DLD1 (cell line): ENCODE data around the gene ORM1.
"Not testable (repeated sequence)": the region's sequence is repeated elsewhere in the genome, so short reads cannot be mapped to it uniquely, and the experiment has no call there.

Source experiments
- in situ Hi-C: cut with HindIII; loops from 2 replicates; pipeline ENCODE4 v1.10.0; 2017; ENCODE audit warnings: low sequenced_read_pairs

Gene ORM1

DNA sequence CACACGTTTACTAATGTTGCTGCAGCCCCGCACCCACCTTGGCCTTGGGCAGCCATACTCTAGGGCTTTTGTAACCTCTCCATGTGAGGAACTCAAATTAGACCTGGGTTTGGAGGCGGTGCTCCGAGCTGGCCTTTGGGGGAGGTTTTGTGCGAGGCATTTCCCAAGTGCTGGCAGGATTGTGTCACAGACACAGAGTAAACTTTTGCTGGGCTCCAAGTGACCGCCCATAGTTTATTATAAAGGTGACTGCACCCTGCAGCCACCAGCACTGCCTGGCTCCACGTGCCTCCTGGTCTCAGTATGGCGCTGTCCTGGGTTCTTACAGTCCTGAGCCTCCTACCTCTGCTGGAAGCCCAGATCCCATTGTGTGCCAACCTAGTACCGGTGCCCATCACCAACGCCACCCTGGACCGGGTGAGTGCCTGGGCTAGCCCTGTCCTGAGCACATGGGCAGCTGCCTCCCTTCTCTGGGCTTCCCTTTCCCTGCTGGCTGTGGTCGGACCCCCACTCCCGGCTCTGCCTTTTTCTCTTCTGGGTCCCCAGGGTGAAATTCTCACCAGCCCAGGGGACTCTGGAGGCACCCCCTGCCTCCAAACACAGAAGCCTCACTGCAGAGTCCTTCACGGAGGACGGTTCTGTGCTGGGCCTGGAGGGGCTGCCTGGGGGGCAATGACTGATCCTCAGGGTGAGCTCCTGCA is at the start of gene ORM1:
Gene ORM1 (plus strand): TSS at position 268 of the 701 bp plus-strand sequence. CDS start 36 bp downstream, at position 304.
- in situ Hi-C loops, result not testable (repeated sequence)

DNA sequence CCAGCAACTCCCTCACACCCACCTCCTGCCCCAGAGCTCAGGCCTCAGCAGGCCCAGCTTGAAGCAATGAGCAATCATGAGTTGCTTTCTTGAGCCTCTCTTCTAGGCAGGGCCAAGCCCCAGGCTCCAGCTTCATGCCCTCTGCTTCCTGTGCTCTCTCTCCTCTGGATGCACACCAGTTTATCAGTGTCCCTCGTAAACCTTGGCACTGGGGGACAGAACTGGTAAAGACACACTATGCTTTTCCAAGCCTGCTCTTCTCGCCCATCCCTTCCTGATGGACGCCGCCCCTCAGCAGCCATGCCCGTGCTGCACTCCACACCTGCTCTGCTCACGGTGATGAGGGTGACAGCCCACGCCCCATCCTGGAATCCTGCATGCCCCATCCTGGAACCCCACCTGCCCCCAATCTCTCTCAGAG is 49.4 kb upstream of the ORM1 start:
- in situ Hi-C loops, result loop anchor here (5.0 kb wide), 1 partner anchor 56 kb away; no protein-coding TSS in a partner anchor

DNA sequence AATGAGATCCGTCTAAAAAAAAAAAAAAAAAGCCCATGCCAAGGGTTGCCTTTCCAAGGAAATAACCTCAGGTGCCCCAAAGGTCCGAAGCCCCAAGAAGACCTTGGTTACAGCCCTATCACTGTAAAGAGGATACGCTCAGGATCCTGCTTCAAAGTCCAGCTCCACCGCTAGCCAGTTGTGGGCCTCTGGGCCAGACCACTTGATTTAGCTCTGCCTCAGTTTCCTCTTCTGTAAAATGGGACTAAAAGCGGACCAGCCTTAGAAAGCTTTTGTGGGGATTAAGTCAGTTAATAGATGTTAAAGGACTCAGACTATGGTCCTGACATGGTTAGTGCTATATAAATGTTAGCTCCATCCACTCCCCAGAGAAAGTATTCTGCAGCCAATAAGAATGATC is 48.7 kb upstream of the ORM1 start:
- in situ Hi-C loops, result loop anchor here (5.0 kb wide), 1 partner anchor 57 kb away; no protein-coding TSS in a partner anchor

DNA sequence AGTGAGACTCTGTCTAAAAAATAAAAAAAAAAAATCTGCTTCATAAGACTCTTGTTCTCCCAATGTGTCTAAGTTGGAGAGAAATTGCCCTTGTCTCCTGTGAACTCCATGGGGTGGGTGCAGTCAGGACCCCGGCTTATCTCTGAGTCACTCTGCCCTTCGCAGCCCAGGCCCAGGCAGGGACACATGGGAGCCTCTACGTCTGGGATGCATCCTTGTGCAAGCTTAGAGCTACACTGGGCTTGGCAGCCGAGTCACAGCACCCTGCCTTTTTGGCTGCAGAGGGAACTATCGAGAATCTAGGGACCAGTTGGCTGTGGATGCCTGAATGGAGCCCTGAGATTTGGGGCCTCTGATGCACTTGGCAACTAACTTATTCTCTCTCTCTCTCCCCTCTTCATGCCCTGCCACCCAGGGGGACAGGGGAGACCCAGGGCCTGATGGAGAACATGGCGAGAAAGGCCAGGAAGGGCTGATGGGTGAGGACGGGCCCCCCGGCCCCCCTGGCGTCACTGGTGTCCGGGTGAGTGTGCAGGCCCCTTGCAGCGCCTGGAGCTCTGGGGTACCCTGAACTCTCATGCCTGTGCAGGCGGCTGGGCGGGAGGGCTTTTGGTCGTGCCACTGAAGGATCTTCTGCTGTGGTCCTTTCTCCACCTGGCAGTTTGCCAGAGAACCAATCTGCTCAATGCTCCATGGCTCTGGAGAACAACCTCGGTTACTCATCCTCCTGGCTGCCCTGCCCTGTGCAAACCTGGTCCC is 47.5 kb upstream of the ORM1 start:
- in situ Hi-C loops, result loop anchor here (25.0 kb wide), 1 partner anchor 188 kb away; the partner anchor contains the start of genes AMBP and KIF12

DNA sequence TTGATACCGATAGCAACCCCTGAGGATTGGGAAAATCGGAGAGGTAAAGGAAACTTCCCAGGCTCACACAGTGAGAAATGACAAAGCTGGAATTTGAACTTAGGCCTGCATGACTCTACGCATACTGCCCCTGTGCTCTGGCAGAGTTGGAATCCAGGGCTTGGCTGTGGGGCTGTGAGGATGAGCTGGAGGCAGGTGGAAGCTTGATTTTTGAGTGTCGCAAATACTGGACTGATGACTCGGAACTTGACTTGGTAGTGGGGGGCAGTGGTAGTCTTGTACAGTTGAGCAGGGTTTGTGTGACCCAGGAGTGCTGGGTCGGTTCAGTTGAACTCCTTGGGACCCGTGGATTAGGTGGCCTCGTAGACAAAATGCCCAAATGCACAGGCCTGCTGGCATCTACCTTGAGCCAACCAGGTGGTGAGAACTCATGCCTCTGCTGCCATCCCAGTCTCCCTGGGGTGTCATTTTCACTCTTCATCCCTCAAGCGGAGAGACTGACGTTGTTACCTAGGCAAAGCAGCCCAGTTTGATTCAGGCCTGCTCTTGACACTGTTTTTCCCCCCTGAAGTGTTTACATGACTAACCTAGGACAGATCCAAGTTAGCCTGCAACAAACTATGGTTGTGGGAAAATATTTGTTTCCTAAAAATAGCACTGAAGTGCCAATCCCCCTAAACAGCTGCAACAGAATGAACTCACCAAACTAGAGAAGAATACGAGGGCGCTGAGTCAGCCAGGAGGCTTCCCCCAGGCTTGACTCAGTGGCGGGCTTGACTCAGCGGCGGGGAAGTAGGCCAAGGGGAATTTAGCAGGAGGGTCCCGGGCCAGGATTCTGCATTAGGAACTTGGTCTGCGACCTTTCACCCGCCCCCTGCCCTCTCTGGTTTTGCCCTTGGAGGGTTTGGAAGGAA is 45.7 kb upstream of the ORM1 start:
- in situ Hi-C loops, result loop anchor here (25.0 kb wide), 1 partner anchor 190 kb away; the partner anchor contains the start of genes AMBP and KIF12

DNA sequence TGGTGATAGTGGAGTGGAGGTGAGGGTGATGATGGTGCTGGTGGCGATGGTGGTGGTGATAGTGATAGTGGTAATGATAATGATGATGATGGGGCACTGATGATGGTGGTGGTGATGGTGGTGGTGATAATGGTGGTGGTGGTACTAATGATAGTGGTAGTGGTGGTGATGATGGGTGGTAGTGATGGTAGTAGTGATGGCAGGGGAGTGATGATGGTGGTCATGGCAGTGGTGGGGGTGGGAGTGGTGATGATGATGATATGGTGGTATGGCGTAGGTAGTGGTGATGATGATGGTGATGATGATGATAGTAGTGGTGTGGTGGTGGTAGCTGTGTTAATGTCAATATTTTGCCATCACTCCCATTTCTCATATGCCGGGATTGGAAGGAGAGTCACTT is 44.5 kb upstream of the ORM1 start:
- in situ Hi-C loops, result loop anchor here (25.0 kb wide), 1 partner anchor 191 kb away; the partner anchor contains the start of genes AMBP and KIF12

DNA sequence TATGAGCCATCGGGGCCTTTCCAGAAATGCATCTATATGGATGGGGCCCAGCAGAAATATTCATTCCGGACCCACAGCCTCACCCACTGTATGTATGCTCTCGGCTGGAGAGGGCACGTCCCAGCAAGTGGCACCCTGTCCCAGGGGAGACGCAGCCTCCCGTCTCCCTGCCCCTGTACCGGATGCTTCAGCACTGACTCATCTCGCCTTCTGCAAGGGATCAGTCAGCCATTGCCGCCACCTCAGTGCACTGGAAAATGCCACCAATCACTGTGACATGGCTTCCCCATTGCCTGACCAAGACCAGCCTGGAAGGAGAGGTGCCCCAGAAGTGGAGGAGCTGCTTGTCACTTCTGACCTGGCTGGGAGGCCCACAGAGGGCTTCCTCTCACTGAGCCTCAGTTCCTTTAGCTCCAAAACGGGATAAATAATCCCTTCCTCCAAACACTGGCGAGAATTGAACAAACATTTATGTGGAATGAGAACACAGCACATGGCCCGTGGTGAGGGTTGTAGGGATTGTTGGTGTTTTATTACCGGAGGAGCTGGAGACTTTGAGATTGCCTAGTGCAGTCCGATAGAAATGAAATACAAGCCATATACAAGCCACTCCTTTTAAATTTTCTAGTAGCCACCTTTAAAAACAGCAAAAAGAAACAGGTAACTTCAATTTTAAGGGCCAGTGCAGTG is 43.9 kb upstream of the ORM1 start:
- in situ Hi-C loops, result loop anchor here (25.0 kb wide), 1 partner anchor 192 kb away; the partner anchor contains the start of genes AMBP and KIF12

DNA sequence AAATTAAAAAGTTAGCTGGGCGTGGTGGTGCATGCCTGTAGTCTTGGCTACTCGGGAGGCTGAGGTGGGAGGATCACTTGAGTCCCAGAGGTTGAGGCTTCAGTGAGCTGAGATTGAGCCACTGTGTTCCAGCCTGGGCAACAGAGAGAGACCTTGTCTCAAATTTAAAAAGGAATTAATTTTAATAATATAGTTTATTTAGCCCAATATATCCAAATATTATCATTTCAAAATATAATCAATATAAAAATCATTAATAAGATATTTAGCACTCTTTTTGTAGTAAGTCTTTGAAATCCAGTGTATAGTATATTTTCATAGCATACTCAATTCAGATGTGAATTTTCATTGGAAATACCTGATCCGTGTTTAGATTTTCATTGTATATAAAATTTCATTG is 43.2 kb upstream of the ORM1 start:
- in situ Hi-C loops, result loop anchor here (25.0 kb wide), 1 partner anchor 192 kb away; the partner anchor contains the start of genes AMBP and KIF12

DNA sequence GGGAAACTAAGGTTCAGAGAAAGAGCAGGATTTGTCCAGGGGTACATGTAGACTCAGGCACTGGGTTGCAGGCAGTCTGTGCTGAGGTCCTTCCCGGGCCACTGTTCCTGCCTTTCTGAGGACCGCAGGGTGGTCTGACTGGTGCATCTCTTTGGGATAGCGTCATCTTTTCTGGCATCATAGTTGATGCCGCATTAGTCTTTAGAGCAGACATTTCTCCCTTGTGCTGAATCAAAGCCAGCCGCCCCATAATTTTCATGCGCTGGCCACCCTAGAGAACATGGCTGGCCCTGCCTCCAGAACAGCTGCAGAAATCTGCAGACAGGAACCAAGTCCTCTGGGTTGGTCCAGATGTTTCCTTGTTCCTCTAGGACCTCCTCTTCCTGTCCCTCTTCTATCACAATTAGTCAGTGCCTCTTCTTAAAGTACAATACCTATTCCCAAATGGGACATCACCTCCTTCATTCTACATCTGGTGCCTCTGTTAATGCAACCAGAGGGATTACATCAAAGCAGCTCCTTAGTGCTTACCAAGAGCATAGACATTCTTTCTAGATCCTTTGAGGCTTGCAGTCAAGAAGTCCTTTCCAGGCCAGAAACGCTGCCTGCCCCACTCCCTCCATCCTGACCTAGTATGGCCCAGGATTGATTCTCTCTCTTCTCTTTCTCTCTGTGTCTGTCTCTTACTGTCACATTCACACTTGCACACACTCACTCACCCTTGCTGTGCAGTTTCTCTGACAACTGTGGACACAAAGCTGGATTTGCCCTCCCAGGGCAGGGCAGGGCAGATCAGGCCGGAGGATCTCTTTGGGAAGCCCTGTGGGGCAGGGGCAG is 42.0 kb upstream of the ORM1 start:
- in situ Hi-C loops, result loop anchor here (25.0 kb wide), 1 partner anchor 194 kb away; the partner anchor contains the start of genes AMBP and KIF12

DNA sequence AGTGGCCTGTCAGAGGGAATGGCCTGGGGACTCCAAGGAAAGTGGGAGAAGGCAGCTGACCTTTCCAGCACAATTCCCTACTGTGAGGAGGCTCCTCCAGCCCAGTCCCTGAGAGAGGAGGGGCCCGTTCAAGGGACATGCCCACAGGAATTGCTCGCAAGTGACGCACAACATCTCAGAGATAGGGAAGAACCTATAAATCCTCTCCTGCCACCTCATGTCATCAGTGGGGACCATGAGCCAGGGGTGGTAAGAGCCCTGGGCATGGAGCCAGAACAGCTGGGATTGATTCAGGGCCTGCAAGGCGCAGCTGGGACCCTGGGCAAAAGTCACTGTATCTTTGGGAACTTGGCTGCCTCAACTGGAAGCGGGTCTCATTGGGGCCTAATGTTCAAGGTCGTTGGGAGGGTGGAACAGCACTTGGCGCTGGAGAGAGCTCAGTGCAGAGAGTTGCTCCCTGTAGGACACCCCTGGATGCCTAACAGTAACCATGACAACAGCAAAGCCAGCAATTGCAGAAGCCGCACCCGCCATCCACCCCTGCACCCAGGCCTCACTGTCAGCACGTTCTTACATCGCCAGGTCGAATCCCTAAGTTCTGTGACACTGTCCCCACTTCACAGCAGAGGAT is 41.3 kb upstream of the ORM1 start:
- in situ Hi-C loops, result loop anchor here (25.0 kb wide), 1 partner anchor 194 kb away; the partner anchor contains the start of genes AMBP and KIF12

DNA sequence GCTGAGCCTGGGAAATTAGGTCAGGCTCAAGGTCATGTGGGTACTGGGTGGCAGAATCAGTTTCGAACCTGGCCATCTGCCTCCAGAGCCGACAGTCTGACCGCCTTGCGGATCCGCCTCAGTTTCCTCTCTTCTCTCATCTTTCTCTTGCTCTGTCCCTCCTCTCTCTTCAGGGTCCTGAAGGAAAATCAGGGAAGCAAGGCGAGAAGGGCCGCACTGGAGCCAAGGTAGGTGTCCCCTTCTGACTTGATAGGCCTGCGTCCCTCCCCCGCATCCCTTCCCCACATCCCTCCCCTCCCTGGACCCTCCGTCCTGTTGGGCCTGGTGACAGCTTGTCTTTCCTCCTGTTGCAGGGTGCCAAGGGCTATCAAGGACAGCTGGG is 40.8 kb upstream of the ORM1 start:
- in situ Hi-C loops, result loop anchor here (25.0 kb wide), 1 partner anchor 195 kb away; the partner anchor contains the start of genes AMBP and KIF12

DNA sequence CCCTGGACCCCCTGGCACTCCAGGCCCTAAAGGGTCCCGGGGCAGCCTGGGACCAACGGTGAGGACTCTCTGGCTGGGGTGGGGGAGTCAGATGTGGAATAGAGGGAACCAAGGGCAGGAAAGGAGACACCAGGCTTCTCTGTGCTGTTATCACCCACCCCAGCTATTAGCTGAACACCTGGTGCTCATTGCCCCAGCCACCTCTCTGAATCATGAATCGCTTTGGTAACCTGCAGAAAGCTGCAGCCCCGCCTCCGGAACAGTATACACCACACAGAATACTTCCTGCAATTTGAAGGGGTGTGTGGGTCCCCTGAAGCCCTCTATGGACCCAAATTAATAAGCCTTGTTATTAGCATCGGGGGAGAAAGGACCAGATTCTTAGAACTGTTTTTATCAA is 40.4 kb upstream of the ORM1 start:
- in situ Hi-C loops, result loop anchor here (25.0 kb wide), 1 partner anchor 195 kb away; the partner anchor contains the start of genes AMBP and KIF12

DNA sequence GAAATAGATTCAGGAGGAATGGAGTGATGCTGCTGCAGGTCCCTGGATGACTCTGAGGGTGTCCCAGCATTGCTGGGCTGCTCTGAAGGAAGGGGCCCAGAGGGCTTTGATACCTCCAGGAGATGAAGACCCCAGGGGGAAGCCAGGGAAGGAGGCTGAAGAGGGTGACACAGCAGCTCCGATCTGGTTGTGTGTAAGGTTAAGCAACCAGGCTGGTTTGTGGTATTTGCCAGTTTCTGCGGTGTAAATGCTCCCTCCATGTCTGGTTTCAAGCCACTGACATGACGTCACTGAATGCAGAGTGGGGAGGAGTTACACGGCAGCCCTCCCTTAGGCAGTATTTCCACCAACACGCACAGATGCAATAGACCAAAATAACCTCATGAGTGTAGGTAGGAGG is 40.0 kb upstream of the ORM1 start:
- in situ Hi-C loops, result loop anchor here (25.0 kb wide), 1 partner anchor 196 kb away; the partner anchor contains the start of genes AMBP and KIF12

DNA sequence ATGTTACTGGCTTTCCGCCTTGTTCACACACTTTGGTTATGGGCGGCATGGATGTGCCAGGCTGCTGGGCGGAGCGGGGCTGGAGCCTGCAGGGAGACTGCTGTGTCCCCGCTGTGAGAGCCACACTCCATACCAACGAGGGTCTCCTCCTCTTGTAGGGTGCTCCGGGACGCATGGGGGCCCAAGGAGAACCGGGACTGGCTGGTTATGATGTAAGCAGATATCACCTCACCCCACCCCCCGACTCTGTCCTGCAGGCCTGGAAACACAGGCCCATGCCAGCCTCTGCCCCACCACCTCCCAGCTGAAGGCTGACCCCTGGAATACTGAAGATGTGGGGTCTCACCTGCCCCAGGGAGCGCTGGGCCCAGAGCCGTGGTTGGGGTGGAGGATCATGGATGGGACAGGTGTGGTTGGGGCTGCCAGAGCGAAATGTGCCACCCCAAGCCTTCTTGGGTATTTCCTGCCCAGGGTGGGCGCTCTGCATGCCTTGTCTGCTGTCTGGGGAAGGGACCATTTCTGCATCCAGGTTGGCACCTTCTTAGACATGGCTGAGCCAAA is 39.3 kb upstream of the ORM1 start:
- in situ Hi-C loops, result loop anchor here (25.0 kb wide), 1 partner anchor 196 kb away; the partner anchor contains the start of genes AMBP and KIF12

DNA sequence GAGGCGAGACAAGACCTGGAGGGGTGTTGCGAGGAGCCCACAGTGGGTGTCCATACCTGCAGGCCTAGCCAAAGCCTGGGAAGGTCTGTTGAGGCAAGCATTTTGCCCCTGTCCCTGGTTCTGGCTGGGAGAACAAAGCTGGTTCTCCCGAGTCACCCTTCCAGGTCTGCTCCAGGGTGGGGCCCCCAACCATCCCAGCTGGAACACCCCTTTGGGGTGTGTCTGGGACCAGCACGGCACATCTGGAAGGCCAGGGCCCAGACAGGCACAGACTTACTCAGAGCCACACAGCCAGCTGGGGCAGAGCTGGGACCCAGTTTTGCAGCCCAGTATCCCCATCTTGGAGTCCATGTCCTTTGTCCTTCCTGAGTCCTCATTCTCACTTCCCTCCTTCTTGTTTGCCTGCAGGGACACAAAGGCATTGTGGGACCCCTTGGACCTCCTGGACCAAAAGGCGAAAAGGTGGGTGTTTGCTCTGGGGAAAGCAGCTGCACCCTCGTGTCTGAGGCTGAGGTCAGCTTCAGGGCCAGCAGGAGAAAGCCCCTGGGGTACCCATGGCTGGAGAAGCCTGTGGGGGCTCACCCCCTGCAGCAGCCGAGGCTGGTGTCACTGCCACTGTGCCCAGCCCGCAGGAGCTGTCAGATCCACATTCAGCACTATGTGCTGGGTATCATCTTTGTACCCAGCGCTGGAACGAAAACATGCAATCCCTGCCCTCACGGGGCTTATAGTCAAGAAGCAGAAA is 38.4 kb upstream of the ORM1 start:
- in situ Hi-C loops, result loop anchor here (25.0 kb wide), 1 partner anchor 197 kb away; the partner anchor contains the start of genes AMBP and KIF12

DNA sequence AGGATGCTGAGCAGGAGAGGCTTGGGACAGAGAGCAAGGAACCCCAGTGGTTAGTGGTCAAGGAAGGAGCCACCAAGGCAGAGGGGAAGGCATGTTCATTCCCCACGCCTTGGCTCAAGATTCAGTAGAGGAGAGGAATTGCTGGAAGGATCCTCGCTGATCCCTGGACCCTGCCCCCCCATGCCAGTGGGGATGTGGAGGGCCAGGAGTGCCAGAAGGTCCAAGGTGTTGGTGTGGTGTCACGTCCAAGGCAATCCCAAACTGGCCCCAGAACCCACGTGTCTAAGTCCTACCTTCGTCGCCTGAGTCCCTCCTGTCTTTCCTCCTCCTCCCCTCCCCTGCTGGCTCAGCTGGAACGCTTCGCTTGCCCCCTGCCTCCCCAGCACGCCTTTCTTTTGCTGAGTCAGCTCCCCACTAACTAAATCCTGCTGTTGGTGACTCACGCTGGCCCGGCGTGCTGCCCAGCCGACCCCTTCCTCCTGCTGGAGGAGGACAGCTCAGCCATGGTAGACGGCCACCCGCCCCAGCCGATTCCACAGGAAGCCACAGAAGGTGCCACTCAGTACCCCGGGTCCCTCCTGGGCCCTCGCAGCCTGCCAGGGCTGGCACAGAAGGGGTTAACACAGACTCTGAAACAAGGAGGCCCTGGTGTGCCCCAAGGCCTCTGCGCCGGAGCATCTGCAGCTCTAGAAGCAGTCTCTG is 37.6 kb upstream of the ORM1 start:
- in situ Hi-C loops, result loop anchor here (25.0 kb wide), 1 partner anchor 198 kb away; the partner anchor contains the start of genes AMBP and KIF12
